ENCODE results near the gene PDE2A.

The PDE2A gene

GRCh38 chr11:72662036-72662435 lies 12.2 kb downstream of the PDE2A start:
- Histone ChIP-seq H3K4me2 (ENCODE audit: low read length) (no peak overlapping the region), H3K9me3 (ENCODE audit: insufficient read depth, low read length) (0 out of 2 replicates have a peak, but pooled peaks cover under 1% of the 10 kb centered on the region), H3K4me3 (ENCODE audit: low read length) (no peak overlapping the region), H3K27me3 (ENCODE audit: low read depth, low read length) (peaks cover 39% of the 10 kb centered on the region), H3K9ac (ENCODE audit: low read length) (no peak overlapping the region), H3K27ac (ENCODE audit: low read length) (no peak overlapping the region), H3K79me2 (ENCODE audit: low read length) (no peaks in the 10 kb centered on the region), H4K20me1 (ENCODE audit: insufficient read depth, low read length) (no peaks in the 10 kb centered on the region), H3K36me3 (replicated peaks; ENCODE audit: low read depth, low read length) (no peaks in the 10 kb centered on the region), H3K4me1 (ENCODE audit: low read length) (no peaks in the 10 kb centered on the region), H2AFZ (ENCODE audit: low read depth, low read length) (no peak overlapping the region)
- no peak for TF ChIP-seq CTCF (IDR thresholded peaks at IDR 0.05; ENCODE audit: low read depth, low read length)
- no peak for TF ChIP-seq EZH2phosphoT487 (IDR thresholded peaks at IDR 0.05; ENCODE audit: low read depth)

DNA sequence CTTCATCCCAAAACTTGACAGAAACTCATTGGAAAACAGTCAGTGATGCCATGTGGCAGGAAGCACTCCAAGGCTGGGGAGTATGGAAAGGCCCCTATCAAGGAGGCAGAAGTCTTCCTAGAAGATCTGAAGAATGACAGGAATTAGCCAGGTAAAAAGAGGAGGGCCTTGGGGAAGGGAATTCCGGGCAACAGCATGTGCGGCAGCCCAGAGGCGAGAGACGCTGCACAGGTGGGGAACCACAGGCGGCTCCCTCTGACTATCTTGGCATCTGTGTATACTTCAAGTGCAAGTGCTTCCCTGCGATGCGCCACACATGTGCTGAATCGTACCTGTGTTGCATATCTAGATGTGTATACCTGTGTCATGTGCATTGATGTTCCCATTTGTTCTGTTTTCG lies 12.7 kb downstream of the PDE2A start:
- H2AFZ ChIP-seq (ENCODE audit: low read depth, low read length): no peak overlapping the region
- TF ChIP-seq EZH2phosphoT487 (IDR thresholded peaks at IDR 0.05; ENCODE audit: low read depth) (no peak), CTCF (IDR thresholded peaks at IDR 0.05; ENCODE audit: low read depth, low read length) (no peak)
- no peak overlapping the region for H3K4me2 ChIP-seq (ENCODE audit: low read length)
- H4K20me1 ChIP-seq (ENCODE audit: insufficient read depth, low read length): no peaks in the 10 kb centered on the region
- no peaks in the 10 kb centered on the region for H3K4me1 ChIP-seq (ENCODE audit: low read length)
- no peak overlapping the region for H3K4me3 ChIP-seq (ENCODE audit: low read length)
- no peaks in the 10 kb centered on the region for H3K36me3 ChIP-seq (replicated peaks; ENCODE audit: low read depth, low read length)
- H3K27me3 ChIP-seq (ENCODE audit: low read depth, low read length): peaks cover 39% of the 10 kb centered on the region
- H3K27ac ChIP-seq (ENCODE audit: low read length): no peak overlapping the region
- no peak overlapping the region for H3K9ac ChIP-seq (ENCODE audit: low read length)
- H3K9me3 ChIP-seq (ENCODE audit: insufficient read depth, low read length): no peaks in the 10 kb centered on the region
- no peaks in the 10 kb centered on the region for H3K79me2 ChIP-seq (ENCODE audit: low read length)

DNA sequence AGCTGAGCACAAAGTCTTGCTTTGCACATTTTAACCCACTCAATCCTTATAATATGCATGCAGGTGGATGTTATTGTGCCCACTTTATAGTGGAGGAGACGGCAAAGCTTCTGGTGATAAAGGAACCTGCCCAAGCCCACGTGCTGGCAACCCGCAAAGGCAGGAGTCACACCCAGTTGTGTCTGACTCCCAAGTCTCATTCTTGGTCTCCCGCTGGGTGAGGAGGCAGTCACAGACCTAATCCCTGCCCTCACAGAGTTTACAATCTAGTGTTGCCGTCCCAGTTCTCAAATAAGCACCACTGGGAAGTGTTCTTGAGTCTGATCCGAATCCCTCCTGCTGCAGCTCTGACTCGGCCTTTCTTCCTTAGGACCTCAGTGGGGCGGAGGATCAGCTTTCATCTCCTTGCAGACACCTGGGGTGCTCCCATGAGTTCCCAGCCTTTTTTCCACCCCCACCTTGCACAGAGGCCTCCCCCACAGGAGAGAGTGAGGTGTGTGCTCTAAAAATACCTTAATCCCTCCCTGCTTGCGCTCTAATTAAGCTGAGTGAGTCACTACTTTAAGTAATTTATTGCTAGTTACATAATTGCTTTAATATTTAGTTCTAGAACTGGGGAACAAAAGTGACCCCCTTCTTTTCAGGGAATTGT lies 15.1 kb downstream of the PDE2A start:
- TF ChIP-seq CTCF (IDR thresholded peaks at IDR 0.05; ENCODE audit: low read depth, low read length): no peak
- Histone ChIP-seq H3K27me3 (ENCODE audit: low read depth, low read length) (peaks cover 37% of the 10 kb centered on the region), H4K20me1 (ENCODE audit: insufficient read depth, low read length) (no peaks in the 10 kb centered on the region), H3K27ac (ENCODE audit: low read length) (no peak overlapping the region), H3K4me3 (ENCODE audit: low read length) (no peak overlapping the region), H3K9me3 (ENCODE audit: insufficient read depth, low read length) (no peaks in the 10 kb centered on the region), H3K79me2 (ENCODE audit: low read length) (no peaks in the 10 kb centered on the region), H3K36me3 (replicated peaks; ENCODE audit: low read depth, low read length) (no peaks in the 10 kb centered on the region), H3K4me2 (ENCODE audit: low read length) (no peak overlapping the region), H3K9ac (ENCODE audit: low read length) (no peak overlapping the region), H3K4me1 (ENCODE audit: low read length) (no peaks in the 10 kb centered on the region), H2AFZ (ENCODE audit: low read depth, low read length) (no peak overlapping the region)

GRCh38 chr11:72657411-72658100 lies 16.7 kb downstream of the PDE2A start:
- peaks cover 35% of the 10 kb centered on the region for H3K27me3 ChIP-seq (ENCODE audit: low read depth, low read length)
- no peak for TF ChIP-seq CTCF (IDR thresholded peaks at IDR 0.05; ENCODE audit: low read depth, low read length)
- TF ChIP-seq EZH2phosphoT487 (IDR thresholded peaks at IDR 0.05; ENCODE audit: low read depth): no peak
- no peaks in the 10 kb centered on the region for H3K36me3 ChIP-seq (replicated peaks; ENCODE audit: low read depth, low read length)

More at GRCh38 chr11:72657411-72658100, 16.7 kb downstream of the PDE2A start:
- H3K79me2 ChIP-seq (ENCODE audit: low read length): no peaks in the 10 kb centered on the region
- no peaks in the 10 kb centered on the region for H3K4me1 ChIP-seq (ENCODE audit: low read length)
- no peaks in the 10 kb centered on the region for H3K9me3 ChIP-seq (ENCODE audit: insufficient read depth, low read length)
- no peak overlapping the region for H3K4me3 ChIP-seq (ENCODE audit: low read length)
- H3K27ac ChIP-seq (ENCODE audit: low read length): no peak overlapping the region
- H3K4me2 ChIP-seq (ENCODE audit: low read length): no peak overlapping the region
- H3K9ac ChIP-seq (ENCODE audit: low read length): no peak overlapping the region
- H4K20me1 ChIP-seq (ENCODE audit: insufficient read depth, low read length): no peaks in the 10 kb centered on the region
- H2AFZ ChIP-seq (ENCODE audit: low read depth, low read length): no peak overlapping the region
